Omental fat pad (tissue), 4 donors: ENCODE measurements around the gene GTF2A1. TPM values are rescaled to one million over a fixed set of nuclear protein-coding genes. Genes with fewer than 3 reads are reported as not detected.

Source experiments
- ATAC-seq: fragments of 150-250 bp; one replicate; pipeline ENCODE4 v1.9.1; 2016; ENCODE audit warnings: mild to moderate bottlenecking, moderate library complexity; ENCODE audit not compliant: low FRiP score
- DNase-seq: peaks from one replicate; pipeline ENCODE4 v3.0.0-alpha.2; 2019; ENCODE audit warnings: low spot score
- total RNA-seq, 4 donors: library from RNA; depleted of rRNA; stranded (reverse); fragments of >200 nt; gene quantifications; one replicate each; pipeline ENCODE4 v1.1.0, GENCODE V29; 2016
- TF ChIP-seq, protein P1 (sequence below), 3 donors: fragments of 450-650 bp; IDR thresholded peaks; one replicate each; pipeline ENCODE4 v1.5.1; 2016 to 2017; ENCODE audit warnings: antibody characterized with exemption in 3 of 3, mild to moderate bottlenecking in 3 of 3, moderate library complexity in 2 of 3

The GTF2A1 gene
- total RNA-seq, 4 donors from 2014 or later, result 17.4 to 32.0 (median 22.8) TPM

DNA sequence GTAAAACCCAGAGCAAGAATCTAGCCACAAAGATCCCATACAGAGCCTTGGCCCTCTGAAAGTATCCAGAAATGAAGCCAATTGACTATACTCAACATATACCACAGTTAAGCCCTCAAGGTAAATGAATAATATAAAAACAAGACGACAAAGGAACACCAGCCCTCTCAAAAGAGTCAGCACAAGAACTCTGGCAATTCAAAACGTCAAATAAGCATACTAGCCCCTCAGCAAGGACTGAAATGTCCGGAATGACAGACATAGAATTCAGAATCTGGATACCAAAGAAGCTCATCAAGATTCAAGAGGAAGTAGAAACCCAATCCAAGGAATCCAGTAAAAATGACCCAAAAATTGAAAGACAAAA is 49.9 kb downstream of the GTF2A1 start:
- TF ChIP-seq, protein P1, sequence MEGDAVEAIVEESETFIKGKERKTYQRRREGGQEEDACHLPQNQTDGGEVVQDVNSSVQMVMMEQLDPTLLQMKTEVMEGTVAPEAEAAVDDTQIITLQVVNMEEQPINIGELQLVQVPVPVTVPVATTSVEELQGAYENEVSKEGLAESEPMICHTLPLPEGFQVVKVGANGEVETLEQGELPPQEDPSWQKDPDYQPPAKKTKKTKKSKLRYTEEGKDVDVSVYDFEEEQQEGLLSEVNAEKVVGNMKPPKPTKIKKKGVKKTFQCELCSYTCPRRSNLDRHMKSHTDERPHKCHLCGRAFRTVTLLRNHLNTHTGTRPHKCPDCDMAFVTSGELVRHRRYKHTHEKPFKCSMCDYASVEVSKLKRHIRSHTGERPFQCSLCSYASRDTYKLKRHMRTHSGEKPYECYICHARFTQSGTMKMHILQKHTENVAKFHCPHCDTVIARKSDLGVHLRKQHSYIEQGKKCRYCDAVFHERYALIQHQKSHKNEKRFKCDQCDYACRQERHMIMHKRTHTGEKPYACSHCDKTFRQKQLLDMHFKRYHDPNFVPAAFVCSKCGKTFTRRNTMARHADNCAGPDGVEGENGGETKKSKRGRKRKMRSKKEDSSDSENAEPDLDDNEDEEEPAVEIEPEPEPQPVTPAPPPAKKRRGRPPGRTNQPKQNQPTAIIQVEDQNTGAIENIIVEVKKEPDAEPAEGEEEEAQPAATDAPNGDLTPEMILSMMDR (IDR thresholded peaks at IDR 0.05), result no peak
- DNase-seq, result no peak
- no peak for ATAC-seq

DNA sequence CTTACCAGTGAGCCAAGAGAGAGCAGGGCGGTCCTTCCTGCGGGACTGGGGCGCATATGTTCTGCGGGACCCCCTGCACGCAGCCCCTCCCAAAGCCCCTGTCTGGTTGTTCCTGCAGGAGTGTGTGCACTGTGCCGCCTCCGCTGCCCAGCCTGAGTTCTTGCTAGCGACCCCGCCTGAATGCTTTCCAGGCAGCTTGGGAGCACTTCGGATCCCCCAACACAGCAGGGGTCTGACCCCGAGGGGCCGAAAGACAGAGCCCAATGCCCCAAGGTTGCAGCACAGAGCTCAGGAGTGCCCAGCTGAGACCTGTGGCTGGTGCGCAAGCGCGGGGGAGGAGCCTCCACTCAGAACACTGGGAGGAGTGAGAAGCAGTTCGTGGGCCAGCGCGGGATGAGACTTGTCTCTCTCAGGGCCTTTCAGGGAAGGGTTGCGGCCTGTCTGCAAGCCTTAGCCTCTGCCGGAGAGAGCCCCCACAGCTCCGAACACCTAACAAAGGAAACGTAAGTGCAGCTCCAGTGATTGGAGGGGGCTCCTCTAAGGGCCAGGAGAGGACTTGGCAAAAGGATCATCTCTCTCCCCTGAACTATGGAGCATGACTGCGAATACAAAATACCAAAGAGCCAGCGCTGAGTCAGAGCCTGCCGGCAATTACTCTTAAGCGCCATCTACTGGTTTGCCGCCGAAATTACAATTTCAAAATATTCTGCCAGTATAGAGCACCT is 50.5 kb downstream of the GTF2A1 start:
- DNase-seq (peak; percentile 70), ATAC-seq (peak; percentile 99)
- TF ChIP-seq, protein P1 (IDR thresholded peaks at IDR 0.05), result peak in 1 of 3 donors; percentile 61

DNA sequence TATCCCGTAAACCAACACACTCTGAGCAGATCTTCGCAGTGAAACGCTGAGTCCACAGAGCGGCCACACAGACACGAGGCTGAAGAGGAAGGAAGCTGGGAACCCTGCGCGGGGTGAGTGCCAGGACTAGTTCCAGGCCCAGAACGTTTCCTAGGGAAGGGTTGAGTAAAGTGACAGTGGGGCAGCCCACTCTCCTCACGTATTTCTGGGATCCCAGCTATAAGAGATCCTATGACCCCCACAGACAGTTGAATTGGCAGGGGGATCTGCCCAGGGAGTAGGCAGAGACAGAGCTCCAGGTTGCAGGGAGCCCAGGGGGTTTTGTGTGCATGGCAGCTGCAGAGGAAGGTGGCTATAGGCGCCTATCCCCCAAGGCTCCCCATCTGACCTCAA is 51.1 kb downstream of the GTF2A1 start:
- TF ChIP-seq, protein P1 (IDR thresholded peaks at IDR 0.05), result no peak
- DNase-seq (no peak), ATAC-seq (peak; percentile 53)

DNA sequence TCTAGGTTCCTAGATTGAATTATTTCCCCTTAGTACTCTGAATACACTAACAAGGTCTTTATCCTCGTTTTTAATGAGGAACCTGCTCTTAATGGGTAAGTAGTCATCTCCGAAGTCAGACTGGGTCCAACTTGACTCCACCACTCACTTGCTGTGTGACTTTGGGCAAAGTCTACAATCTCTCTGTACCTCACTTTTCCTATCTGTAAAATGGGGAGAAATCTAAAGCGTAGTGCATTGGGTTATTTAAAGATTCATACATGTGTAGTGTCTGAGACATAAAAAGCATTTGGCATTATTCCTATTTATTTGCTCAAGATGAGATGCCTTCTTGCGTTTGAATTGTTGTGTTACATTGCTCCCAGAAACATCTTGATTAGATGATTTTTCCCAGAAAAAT is 51.5 kb downstream of the GTF2A1 start:
- TF ChIP-seq, protein P1 (IDR thresholded peaks at IDR 0.05), result no peak
- DNase-seq (no peak), ATAC-seq (no peak)

DNA sequence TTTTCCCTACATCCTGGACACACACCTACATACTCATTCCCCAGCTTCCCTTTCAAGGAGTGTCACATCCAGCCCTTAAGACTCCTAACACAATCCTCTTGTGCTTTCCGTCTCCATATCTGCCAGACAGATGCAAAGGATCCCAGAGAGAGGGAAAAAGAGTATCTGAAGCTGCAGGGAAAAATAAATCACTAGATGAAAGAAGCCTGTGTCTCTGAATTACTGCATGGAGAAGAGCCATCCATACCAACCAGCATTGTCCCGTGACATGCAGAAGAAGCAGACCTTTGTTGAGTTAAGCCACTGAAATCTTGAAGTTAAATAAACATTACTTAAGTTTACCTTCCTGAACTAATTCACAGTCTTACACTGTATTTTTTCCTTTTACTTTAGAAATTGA is 54.6 kb downstream of the GTF2A1 start:
- DNase-seq (no peak), ATAC-seq (no peak)

DNA sequence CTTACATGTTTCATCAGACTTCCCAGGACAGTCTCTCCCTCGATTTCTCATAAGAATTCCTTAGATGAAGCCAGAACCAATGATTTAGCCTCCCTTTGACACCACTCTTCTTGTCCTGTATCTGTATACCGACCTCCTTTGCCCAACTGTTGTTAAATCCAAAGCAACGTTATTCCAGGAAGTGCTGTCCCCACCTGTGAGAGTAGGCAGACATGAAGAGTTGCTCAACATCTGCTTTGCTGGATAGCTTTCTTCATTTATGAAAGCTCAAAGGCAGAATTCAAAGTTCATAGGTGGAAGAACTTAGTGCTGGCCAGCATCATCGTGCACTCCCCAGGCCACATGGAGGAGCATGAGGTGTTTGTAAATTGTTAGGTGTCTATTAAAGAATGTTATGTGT is 55.6 kb downstream of the GTF2A1 start:
- ATAC-seq (no peak), DNase-seq (no peak)
- TF ChIP-seq, protein P1 (IDR thresholded peaks at IDR 0.05), result no peak

More for the DNA sequence above, 54.6 kb downstream of the GTF2A1 start:
- TF ChIP-seq, protein P1 (IDR thresholded peaks at IDR 0.05), result no peak

DNA sequence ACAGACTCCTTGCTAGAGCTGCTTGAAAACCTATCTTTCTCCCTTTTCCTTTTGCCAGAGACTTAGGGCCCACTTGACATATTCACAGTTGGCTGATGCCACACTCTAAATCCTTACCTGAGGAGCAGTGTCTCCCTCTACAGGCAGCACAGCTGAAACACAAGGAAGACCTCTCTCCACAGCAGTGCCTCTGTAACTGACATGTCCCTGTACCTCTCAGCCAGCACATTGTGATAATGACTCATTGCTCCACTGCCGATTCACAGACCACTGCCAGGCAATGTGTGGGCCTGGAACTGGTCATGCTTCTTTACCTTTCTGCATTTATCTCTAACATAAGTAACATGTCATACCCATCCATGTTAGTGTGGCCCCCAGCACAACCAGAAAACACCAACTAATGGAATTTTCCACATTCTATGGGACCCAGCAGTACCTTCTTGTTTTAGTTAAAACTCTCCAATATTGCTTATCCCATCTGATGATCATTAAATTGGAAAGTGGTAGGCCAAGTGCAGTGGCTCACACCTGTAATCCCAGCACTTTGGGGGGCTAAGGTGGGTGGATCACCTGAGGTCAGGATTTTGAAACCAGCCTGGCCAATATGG is 56.5 kb downstream of the GTF2A1 start:
- TF ChIP-seq, protein P1 (IDR thresholded peaks at IDR 0.05), result no peak
- DNase-seq, result no peak
- peak; percentile 41 for ATAC-seq
